IPS-18a (cell line): ENCODE results near the gene MLIP.

Source experiments
- H3K27ac ChIP-seq: one replicate; pipeline ENCODE4 v1.5.1; 2013; ENCODE audit warnings: low read length
- H3K27me3 ChIP-seq: one replicate; pipeline ENCODE4 v1.6.1; 2013; ENCODE audit warnings: mild to moderate bottlenecking, low read length; ENCODE audit not compliant: control insufficient read depth, insufficient read depth
- H3K36me3 ChIP-seq: one replicate; pipeline ENCODE4 v1.6.1; 2013; ENCODE audit warnings: low read depth, low read length; ENCODE audit not compliant: control insufficient read depth
- H3K4me1 ChIP-seq: one replicate; pipeline ENCODE4 v1.6.1; 2013; ENCODE audit warnings: low read depth, low read length; ENCODE audit not compliant: control insufficient read depth
- H3K4me3 ChIP-seq: one replicate; pipeline ENCODE4 v1.5.1; 2013; ENCODE audit warnings: low read length
- H3K9ac ChIP-seq: one replicate; pipeline ENCODE4 v1.6.1; 2013; ENCODE audit warnings: mild to moderate bottlenecking, low read length, moderate library complexity
- H3K9me3 ChIP-seq: one replicate; pipeline ENCODE4 v1.6.1; 2013; ENCODE audit warnings: low read depth, low read length; ENCODE audit not compliant: control insufficient read depth

The MLIP gene

GRCh38 chr6:54288474-54288873 lies 177.2 kb downstream of the MLIP start:
- H3K9ac ChIP-seq = no peak overlapping the region
- H3K36me3 ChIP-seq = no peaks in the 10 kb centered on the region
- H3K4me1 ChIP-seq = peaks cover 6% of the 10 kb centered on the region
- no peak overlapping the region for H3K4me3 ChIP-seq
- H3K27me3 ChIP-seq = no peaks in the 10 kb centered on the region
- no peaks in the 10 kb centered on the region for H3K9me3 ChIP-seq
- H3K27ac ChIP-seq = no peak overlapping the region

- no peaks in the 10 kb centered on the region for H3K9me3 ChIP-seq
- no peak overlapping the region for H3K4me3 ChIP-seq
- H3K27ac ChIP-seq = no peak overlapping the region
- H3K4me1 ChIP-seq = peaks cover 6% of the 10 kb centered on the region
- H3K9ac ChIP-seq = no peak overlapping the region
- H3K27me3 ChIP-seq = no peaks in the 10 kb centered on the region
- no peaks in the 10 kb centered on the region for H3K36me3 ChIP-seq
These were observed 178.2 kb downstream of the MLIP start for GRCh38 chr6:54289426-54289825.

- Histone ChIP-seq H3K27ac (no peak overlapping the region), H3K4me3 (no peak overlapping the region), H3K4me1 (peaks cover 6% of the 10 kb centered on the region), H3K9ac (no peak overlapping the region), H3K36me3 (no peaks in the 10 kb centered on the region), H3K9me3 (no peaks in the 10 kb centered on the region), H3K27me3 (no peaks in the 10 kb centered on the region)
These were observed 179.9 kb downstream of the MLIP start for GRCh38 chr6:54291146-54291545.

DNA sequence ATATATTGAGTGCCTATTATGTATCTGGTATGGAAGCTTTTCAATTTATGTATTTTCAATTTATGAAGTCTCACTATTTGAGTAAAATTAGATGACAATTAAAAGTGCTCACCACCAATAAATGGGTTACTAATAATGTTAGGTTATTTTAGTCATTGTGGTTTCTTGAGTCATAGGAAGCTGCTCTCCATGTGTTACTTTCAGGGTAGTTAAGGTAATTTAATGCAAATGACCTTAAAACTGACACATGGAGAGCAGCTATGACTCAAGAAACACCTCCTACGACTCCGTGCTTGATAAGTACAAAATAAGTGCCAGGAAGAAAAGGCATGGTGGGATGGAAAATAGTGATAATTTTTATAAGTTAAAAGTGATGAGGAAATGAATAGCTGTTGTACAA lies 180.5 kb downstream of the MLIP start:
- Histone ChIP-seq H3K4me3 (no peak overlapping the region), H3K4me1 (peaks cover 6% of the 10 kb centered on the region), H3K27me3 (no peaks in the 10 kb centered on the region), H3K36me3 (no peaks in the 10 kb centered on the region), H3K27ac (no peak overlapping the region), H3K9ac (no peak overlapping the region), H3K9me3 (no peaks in the 10 kb centered on the region)

DNA sequence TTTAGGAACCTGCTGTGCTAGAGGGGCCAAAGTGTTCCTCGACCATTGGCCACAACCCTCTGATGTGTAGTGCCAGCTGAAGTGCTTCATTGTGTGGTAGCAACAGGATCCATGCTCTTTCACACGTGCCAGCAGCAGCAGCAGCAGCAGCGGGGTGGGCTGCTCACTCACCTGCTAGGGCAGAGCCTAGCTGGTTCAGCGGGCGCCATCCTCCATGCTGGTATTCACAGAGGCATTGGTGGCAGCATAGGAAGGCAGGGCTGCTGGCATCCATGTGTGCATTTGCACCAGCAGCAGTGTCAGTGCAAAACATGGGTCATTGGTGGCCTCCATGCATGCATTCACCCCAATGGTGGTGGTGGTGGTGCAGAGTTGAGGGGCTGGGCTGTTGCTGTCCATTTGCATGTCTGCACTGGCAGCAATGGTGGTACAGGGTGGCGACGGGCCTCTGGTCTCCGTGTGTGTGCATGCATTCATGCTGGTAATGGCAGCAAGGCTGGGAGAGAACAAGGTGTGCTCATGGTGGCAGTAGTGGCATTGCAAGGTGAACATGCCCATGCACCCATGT lies 183.8 kb downstream of the MLIP start:
- Histone ChIP-seq H3K9me3 (no peaks in the 10 kb centered on the region), H3K27ac (no peak overlapping the region), H3K27me3 (no peaks in the 10 kb centered on the region), H3K4me3 (no peak overlapping the region), H3K36me3 (no peaks in the 10 kb centered on the region), H3K4me1 (peaks cover 6% of the 10 kb centered on the region), H3K9ac (no peak overlapping the region)

GRCh38 chr6:54299542-54300269 lies 188.5 kb downstream of the MLIP start:
- Histone ChIP-seq H3K27ac (no peak overlapping the region), H3K4me1 (no peaks in the 10 kb centered on the region), H3K4me3 (no peak overlapping the region), H3K9me3 (no peaks in the 10 kb centered on the region), H3K9ac (no peak overlapping the region), H3K27me3 (no peaks in the 10 kb centered on the region), H3K36me3 (no peaks in the 10 kb centered on the region)

- H3K4me3 ChIP-seq = no peak overlapping the region
- H3K9me3 ChIP-seq = no peaks in the 10 kb centered on the region
- H3K9ac ChIP-seq = no peak overlapping the region
- no peaks in the 10 kb centered on the region for H3K36me3 ChIP-seq
- no peaks in the 10 kb centered on the region for H3K27me3 ChIP-seq
- no peak overlapping the region for H3K27ac ChIP-seq
- no peaks in the 10 kb centered on the region for H3K4me1 ChIP-seq
These were observed 190.5 kb downstream of the MLIP start for GRCh38 chr6:54301770-54302169.

GRCh38 chr6:54307439-54307910 lies 196.2 kb downstream of the MLIP start:
- Histone ChIP-seq H3K36me3 (no peaks in the 10 kb centered on the region), H3K27me3 (no peaks in the 10 kb centered on the region), H3K4me3 (no peak overlapping the region), H3K9ac (no peak overlapping the region), H3K9me3 (no peaks in the 10 kb centered on the region), H3K27ac (no peak overlapping the region), H3K4me1 (no peaks in the 10 kb centered on the region)

- Histone ChIP-seq H3K4me3 (no peak within 1 kb of the TSS), H3K36me3 (no peaks in the 10 kb centered on the region), H3K27ac (no peak within 1 kb of the TSS), H3K9ac (no peak within 1 kb of the TSS), H3K9me3 (no peaks in the 10 kb centered on the region), H3K27me3 (no peaks in the 10 kb centered on the region), H3K4me1 (no peaks in the 10 kb centered on the region)
These were observed 197.2 kb downstream of the MLIP start, which contains the start of gene TINAG for GRCh38 chr6:54308289-54308985. TSS of gene TINAG (plus strand) at chr6:54308441. CDS start at chr6:54308551, 110 bp downstream.

- Histone ChIP-seq H3K4me1 (no peaks in the 10 kb centered on the region), H3K36me3 (no peaks in the 10 kb centered on the region)
These were observed 197.7 kb downstream of the MLIP start for GRCh38 chr6:54308986-54309315.

DNA sequence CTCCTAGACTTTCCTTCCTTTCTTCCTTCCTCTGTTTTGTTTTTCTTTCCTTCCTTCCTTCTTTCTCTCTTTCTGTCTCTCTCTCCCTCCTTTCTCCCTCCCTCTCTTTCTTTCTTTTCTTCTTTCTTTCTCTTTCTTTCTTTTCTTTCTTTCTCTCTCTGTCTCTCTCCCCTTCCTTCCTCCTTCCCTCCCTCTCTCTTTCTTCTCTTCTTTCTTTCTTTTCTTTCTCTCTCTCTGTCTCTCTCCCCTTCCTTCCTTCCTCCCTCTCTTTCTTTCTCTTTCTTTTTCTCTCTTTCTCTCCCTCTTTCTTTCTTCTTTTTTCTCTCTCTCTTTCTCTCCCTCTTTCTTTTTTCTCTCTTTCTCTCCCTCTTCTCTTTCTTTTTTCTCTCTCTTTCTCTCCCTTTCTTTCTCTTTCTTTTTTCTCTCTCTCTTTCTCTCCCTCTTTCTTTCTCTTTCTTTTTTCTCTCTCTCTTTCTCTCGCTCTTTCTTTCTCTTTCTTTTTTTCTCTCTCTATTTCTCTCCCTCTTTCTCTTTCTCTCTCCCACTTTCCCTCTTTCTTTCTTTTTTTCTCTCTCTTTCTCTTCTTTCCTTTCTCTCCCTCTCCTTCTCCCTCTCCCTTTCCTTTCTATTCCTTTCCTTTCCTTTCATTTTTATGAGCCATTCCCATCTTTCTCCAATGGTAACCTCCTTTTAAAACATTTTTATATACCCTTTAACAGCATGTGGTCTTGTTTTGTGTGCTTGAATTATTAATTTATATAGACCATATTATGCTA lies 199.3 kb downstream of the MLIP start:
- no peak overlapping the region for H3K9ac ChIP-seq
- H3K27me3 ChIP-seq = no peaks in the 10 kb centered on the region
- H3K4me1 ChIP-seq = no peaks in the 10 kb centered on the region
- no peak overlapping the region for H3K27ac ChIP-seq
- no peaks in the 10 kb centered on the region for H3K36me3 ChIP-seq
- H3K4me3 ChIP-seq = no peak overlapping the region
- H3K9me3 ChIP-seq = no peaks in the 10 kb centered on the region

More at GRCh38 chr6:54308986-54309315, 197.7 kb downstream of the MLIP start:
- Histone ChIP-seq H3K27me3 (no peaks in the 10 kb centered on the region), H3K27ac (no peak overlapping the region), H3K4me3 (no peak overlapping the region), H3K9ac (no peak overlapping the region), H3K9me3 (no peaks in the 10 kb centered on the region)
